Dendritic cell treated with granulocyte-macrophage colony-stimulating factor and Interleukin-4, amounts not matched to agents 40 ng/mL and 50 ng/mL, for 4 days (primary cell): ENCODE data around the gene PLEKHM3.
"Not testable (repeated sequence)": the region's sequence is repeated elsewhere in the genome, so short reads cannot be mapped to it uniquely, and the experiment has no call there.

Experiments
- H3K27ac Mint-ChIP-seq: one replicate; pipeline ENCODE4 v1.8.0; 2022; ENCODE audit warnings: mild to moderate bottlenecking, mixed read lengths
- H3K27me3 Mint-ChIP-seq: one replicate; pipeline ENCODE4 v1.8.0; 2022; ENCODE audit warnings: mild to moderate bottlenecking, mixed read lengths
- H3K36me3 Mint-ChIP-seq: one replicate; pipeline ENCODE4 v1.8.0; 2022; ENCODE audit warnings: low read depth, mixed read lengths
- H3K4me1 Mint-ChIP-seq: one replicate; pipeline ENCODE4 v1.8.0; 2022; ENCODE audit warnings: low read depth, mixed read lengths
- H3K4me3 Mint-ChIP-seq: one replicate; pipeline ENCODE4 v1.8.0; 2022; ENCODE audit warnings: mild to moderate bottlenecking, moderate library complexity, mixed read lengths
- H3K9me3 Mint-ChIP-seq: one replicate; pipeline ENCODE4 v1.8.0; 2022; ENCODE audit warnings: mixed read lengths
- intact Hi-C: fragments of 100-400 bp; cut with micrococcal nuclease; formaldehyde crosslinking; loops from one replicate; pipeline ENCODE4 v1.15.0; 2022

Gene PLEKHM3

GRCh38 chr2:207819021-207819797 is 206.1 kb downstream of the PLEKHM3 start:
- Mint-ChIP-seq H3K4me3 (no peak overlapping the region), H3K36me3 (peaks cover 16% of the 10 kb centered on the region), H3K4me1 (peaks cover 14% of the 10 kb centered on the region), H3K27me3 (no peaks in the 10 kb centered on the region), H3K27ac (no peak overlapping the region), H3K9me3 (no peaks in the 10 kb centered on the region)
- intact Hi-C loops = no loop called here

DNA sequence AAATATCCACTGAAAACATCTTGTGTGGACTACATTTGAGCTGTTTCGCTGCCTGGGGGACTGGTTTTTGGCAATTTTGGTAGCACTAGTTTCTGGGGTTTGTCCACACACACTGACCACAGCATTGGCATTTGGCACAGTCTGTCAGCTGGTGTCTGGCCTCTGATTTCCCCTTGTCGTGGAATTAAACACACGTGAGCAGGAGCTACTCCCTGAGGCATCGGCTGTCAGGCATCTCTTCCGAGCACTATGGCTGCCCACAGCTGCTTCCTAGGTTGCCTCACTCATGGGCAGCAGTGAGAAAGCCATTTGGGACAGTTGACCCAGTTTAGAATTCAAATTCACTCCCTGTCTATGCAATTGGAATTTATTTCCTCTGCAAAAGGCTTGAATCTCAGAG is 208.8 kb downstream of the PLEKHM3 start:
- intact Hi-C loops = no loop called here
- Mint-ChIP-seq H3K27ac (no peak overlapping the region), H3K36me3 (no peaks in the 10 kb centered on the region), H3K9me3 (no peaks in the 10 kb centered on the region), H3K4me3 (no peak overlapping the region), H3K4me1 (peaks cover 18% of the 10 kb centered on the region), H3K27me3 (no peaks in the 10 kb centered on the region)

- Mint-ChIP-seq H3K4me3 (no peak overlapping the region), H3K9me3 (no peaks in the 10 kb centered on the region)
Measured at GRCh38 chr2:207815254-207815653, 210.1 kb downstream of the PLEKHM3 start.

DNA sequence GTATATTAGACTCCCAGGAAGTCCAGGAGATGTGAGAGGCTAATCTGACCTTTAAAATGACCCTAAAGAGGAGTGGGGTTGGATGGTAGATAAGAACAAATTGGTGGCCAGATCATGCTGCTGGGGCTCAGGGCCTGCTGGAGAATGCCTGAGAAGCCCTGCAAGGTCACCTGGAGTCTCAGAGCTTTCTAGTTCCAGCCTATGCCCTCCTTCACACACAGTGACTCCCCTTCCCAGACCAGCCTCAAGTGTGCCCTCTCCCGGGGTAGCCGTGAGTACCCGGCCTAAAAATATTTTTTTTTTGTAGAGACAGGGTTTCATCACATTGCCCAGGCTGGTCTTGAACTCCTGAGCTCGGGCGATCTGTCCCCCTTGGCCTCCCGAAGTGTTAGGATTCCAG is 211.4 kb downstream of the PLEKHM3 start:
- intact Hi-C loops = loop anchor here (5.0 kb wide), 1 partner anchor 42 kb away; no protein-coding TSS in a partner anchor
- Mint-ChIP-seq H3K4me3 (no peak overlapping the region), H3K36me3 (no peaks in the 10 kb centered on the region), H3K27me3 (no peaks in the 10 kb centered on the region), H3K4me1 (peaks cover 30% of the 10 kb centered on the region), H3K27ac (no peak overlapping the region), H3K9me3 (no peaks in the 10 kb centered on the region)

More at GRCh38 chr2:207815254-207815653, 210.1 kb downstream of the PLEKHM3 start:
- Mint-ChIP-seq H3K27me3 (no peaks in the 10 kb centered on the region), H3K4me1 (peaks cover 30% of the 10 kb centered on the region), H3K27ac (no peak overlapping the region), H3K36me3 (no peaks in the 10 kb centered on the region)
- intact Hi-C loops = no loop called here

GRCh38 chr2:207813221-207813916 is 212.0 kb downstream of the PLEKHM3 start:
- intact Hi-C loops = loop anchor here (5.0 kb wide), 1 partner anchor 41 kb away; no protein-coding TSS in a partner anchor
- Mint-ChIP-seq H3K4me1 (peaks cover 30% of the 10 kb centered on the region), H3K27me3 (no peaks in the 10 kb centered on the region), H3K27ac (no peak overlapping the region), H3K4me3 (no peak overlapping the region), H3K36me3 (no peaks in the 10 kb centered on the region), H3K9me3 (no peaks in the 10 kb centered on the region)

DNA sequence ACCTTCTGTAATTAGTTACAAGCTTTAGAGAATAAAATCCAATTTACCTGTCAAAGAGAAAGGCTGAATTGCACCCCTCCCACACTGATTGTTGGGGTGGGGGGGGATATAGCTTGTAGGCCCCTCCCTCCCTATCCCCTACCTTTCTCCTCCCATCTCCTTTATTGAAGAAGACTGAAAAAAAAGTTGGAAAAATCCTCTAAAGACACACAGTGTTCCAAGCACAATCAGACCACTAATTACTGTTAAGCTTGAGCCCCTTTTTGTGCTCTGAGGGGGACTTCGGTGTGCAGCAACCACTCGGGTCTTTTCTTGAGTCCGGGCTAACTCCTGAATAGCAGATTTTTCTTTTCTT is 212.6 kb downstream of the PLEKHM3 start:
- H3K9me3 Mint-ChIP-seq = no peaks in the 10 kb centered on the region
- no peak overlapping the region for H3K4me3 Mint-ChIP-seq
- H3K36me3 Mint-ChIP-seq = no peaks in the 10 kb centered on the region
- H3K27me3 Mint-ChIP-seq = no peaks in the 10 kb centered on the region
- no peak overlapping the region for H3K27ac Mint-ChIP-seq
- intact Hi-C loops = loop anchor here (5.0 kb wide), 1 partner anchor 40 kb away; no protein-coding TSS in a partner anchor
- peaks cover 30% of the 10 kb centered on the region for H3K4me1 Mint-ChIP-seq

GRCh38 chr2:207812058-207812725 is 213.1 kb downstream of the PLEKHM3 start:
- no peaks in the 10 kb centered on the region for H3K36me3 Mint-ChIP-seq
- peak overlapping the region; percentile 9 for H3K27ac Mint-ChIP-seq
- H3K27me3 Mint-ChIP-seq = no peaks in the 10 kb centered on the region
- H3K4me3 Mint-ChIP-seq = no peak overlapping the region
- peaks cover 30% of the 10 kb centered on the region for H3K4me1 Mint-ChIP-seq
- H3K9me3 Mint-ChIP-seq = no peaks in the 10 kb centered on the region
- intact Hi-C loops = loop anchor here (5.0 kb wide), 1 partner anchor 40 kb away; no protein-coding TSS in a partner anchor

- H3K36me3 Mint-ChIP-seq, H3K27me3 Mint-ChIP-seq, H3K4me3 Mint-ChIP-seq, H3K9me3 Mint-ChIP-seq: not testable (repeated sequence)
- Mint-ChIP-seq H3K4me1 (peaks cover 30% of the 10 kb centered on the region), H3K27ac (peak overlapping the region; percentile 85)
- intact Hi-C loops = loop anchor here (5.0 kb wide), 1 partner anchor 39 kb away; no protein-coding TSS in a partner anchor
Measured at GRCh38 chr2:207811658-207812057, 213.7 kb downstream of the PLEKHM3 start.

DNA sequence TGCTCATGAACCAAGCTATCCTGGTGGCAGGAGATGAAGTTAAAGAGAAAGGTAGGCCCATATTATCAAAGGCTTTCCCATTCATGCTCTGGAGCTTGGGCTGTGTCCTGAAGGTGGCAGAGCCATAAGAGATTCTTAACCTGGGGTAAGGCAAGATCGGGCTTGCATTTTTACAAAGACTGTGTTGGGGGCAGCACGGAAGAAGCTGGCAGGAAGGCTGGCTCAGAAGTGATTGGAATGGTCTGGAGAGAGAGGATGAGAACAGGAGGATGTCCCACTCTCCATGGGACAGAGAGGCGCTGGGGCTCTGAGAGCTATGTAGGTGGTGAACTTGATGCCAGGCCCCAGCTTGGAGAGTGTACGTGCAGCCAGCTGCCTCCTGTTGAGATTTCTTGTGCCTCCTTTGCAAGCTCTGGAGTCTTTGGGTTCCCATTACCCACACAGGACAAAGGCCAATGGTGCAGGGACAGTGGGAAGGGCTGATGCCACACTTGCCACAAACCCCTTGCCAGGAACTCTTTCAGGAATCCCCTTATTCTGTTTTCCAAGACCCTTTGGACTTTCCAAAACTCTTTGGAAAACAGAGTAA is 215.0 kb downstream of the PLEKHM3 start:
- Mint-ChIP-seq H3K4me1 (peaks cover 24% of the 10 kb centered on the region), H3K9me3 (no peaks in the 10 kb centered on the region), H3K27ac (peak overlapping the region; percentile 85), H3K27me3 (no peaks in the 10 kb centered on the region), H3K36me3 (no peaks in the 10 kb centered on the region), H3K4me3 (no peak overlapping the region)
- intact Hi-C loops = loop anchor here (5.0 kb wide), 1 partner anchor 38 kb away; no protein-coding TSS in a partner anchor

DNA sequence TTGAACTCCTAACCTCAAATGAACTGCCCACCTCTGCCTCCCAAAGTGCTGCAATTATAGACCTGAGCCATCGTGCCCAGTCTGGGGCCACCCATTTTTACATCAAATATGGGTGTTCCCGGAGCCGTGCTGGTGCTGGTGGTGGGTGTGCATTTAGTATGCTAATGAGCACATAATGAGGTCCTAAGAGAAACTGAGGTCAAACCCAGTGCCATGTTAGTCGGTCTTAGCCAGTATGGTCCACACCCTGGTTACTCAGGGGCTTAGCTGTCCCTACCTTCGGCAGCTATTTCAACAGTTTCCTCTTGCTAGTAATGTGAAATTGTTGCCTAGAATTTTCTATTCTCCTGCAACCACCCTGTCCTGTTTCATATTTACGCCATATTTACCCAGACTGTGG is 217.2 kb downstream of the PLEKHM3 start:
- no peaks in the 10 kb centered on the region for H3K27me3 Mint-ChIP-seq
- H3K36me3 Mint-ChIP-seq = no peaks in the 10 kb centered on the region

DNA sequence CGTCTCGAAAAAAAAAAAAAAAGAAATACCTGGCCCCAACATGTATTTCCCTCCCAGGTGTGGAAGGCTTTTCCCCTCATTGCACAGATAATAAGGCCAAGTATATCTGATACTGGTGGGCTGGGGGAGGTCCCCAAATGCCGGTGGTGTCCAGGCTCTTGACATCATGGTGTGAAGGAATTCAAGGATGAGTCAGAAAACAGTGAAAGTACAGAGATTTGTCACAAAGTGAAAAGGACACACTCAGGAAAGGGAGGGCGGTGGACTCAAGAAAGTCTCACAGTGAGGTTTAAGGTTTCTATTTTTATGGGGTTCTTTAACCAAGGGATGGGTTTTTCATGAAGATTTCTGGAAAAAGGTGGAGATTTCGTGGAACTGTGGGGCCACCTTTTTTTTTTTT is 217.8 kb downstream of the PLEKHM3 start:
- no peak overlapping the region for H3K27ac Mint-ChIP-seq
- H3K36me3 Mint-ChIP-seq = no peaks in the 10 kb centered on the region
- no peaks in the 10 kb centered on the region for H3K9me3 Mint-ChIP-seq
- intact Hi-C loops = no loop called here
- peaks cover 21% of the 10 kb centered on the region for H3K4me1 Mint-ChIP-seq
- H3K4me3 Mint-ChIP-seq = no peak overlapping the region
- no peaks in the 10 kb centered on the region for H3K27me3 Mint-ChIP-seq

More for the DNA sequence above, 217.2 kb downstream of the PLEKHM3 start:
- intact Hi-C loops = no loop called here
- no peaks in the 10 kb centered on the region for H3K9me3 Mint-ChIP-seq
- no peak overlapping the region for H3K27ac Mint-ChIP-seq
- no peak overlapping the region for H3K4me3 Mint-ChIP-seq
- H3K4me1 Mint-ChIP-seq = peaks cover 21% of the 10 kb centered on the region

- Mint-ChIP-seq H3K9me3 (no peaks in the 10 kb centered on the region), H3K4me3 (no peak overlapping the region), H3K27ac (no peak overlapping the region), H3K27me3 (peaks cover 1% of the 10 kb centered on the region), H3K36me3 (no peaks in the 10 kb centered on the region), H3K4me1 (peaks cover 7% of the 10 kb centered on the region)
- intact Hi-C loops = no loop called here
Measured at GRCh38 chr2:207805566-207806226, 219.6 kb downstream of the PLEKHM3 start.

- Mint-ChIP-seq H3K9me3 (no peaks in the 10 kb centered on the region), H3K27me3 (peaks cover 1% of the 10 kb centered on the region), H3K4me1 (no peaks in the 10 kb centered on the region), H3K27ac (no peak overlapping the region), H3K4me3 (no peak overlapping the region), H3K36me3 (no peaks in the 10 kb centered on the region)
- intact Hi-C loops = no loop called here
Measured at GRCh38 chr2:207802650-207803049, 222.7 kb downstream of the PLEKHM3 start.
